ENCODE results near the gene GABPA. TPM values are rescaled to one million over a fixed set of nuclear protein-coding genes. Genes with fewer than 3 reads are reported as not detected.
"Not testable (repeated sequence)": the region's sequence is repeated elsewhere in the genome, so short reads cannot be mapped to it uniquely, and the experiment has no call there.

Gene GABPA
- total RNA-seq, 1 donor from 2014 or later: 66.5 TPM

GRCh38 chr21:25767921-25768320 lies 33.1 kb downstream of the GABPA start:
- H3K36me3 ChIP-seq: peaks cover 23% of the 10 kb centered on the region
- H3K9ac ChIP-seq: no peak overlapping the region
- peaks cover 3% of the 10 kb centered on the region for H3K36me3 Mint-ChIP-seq
- no peak overlapping the region for H3K4me3 ChIP-seq
- no peaks in the 10 kb centered on the region for H3K9me3 Mint-ChIP-seq
- H3K4me1 ChIP-seq: peaks cover 16% of the 10 kb centered on the region
- H3K27ac Mint-ChIP-seq: no peak overlapping the region
- H4K20me1 ChIP-seq (ENCODE audit: low read depth): no peaks in the 10 kb centered on the region
- H3K4me3 Mint-ChIP-seq: no peak overlapping the region
- no peaks in the 10 kb centered on the region for H3K79me2 ChIP-seq (ENCODE audit: low read depth)
- TF ChIP-seq, protein P1, sequence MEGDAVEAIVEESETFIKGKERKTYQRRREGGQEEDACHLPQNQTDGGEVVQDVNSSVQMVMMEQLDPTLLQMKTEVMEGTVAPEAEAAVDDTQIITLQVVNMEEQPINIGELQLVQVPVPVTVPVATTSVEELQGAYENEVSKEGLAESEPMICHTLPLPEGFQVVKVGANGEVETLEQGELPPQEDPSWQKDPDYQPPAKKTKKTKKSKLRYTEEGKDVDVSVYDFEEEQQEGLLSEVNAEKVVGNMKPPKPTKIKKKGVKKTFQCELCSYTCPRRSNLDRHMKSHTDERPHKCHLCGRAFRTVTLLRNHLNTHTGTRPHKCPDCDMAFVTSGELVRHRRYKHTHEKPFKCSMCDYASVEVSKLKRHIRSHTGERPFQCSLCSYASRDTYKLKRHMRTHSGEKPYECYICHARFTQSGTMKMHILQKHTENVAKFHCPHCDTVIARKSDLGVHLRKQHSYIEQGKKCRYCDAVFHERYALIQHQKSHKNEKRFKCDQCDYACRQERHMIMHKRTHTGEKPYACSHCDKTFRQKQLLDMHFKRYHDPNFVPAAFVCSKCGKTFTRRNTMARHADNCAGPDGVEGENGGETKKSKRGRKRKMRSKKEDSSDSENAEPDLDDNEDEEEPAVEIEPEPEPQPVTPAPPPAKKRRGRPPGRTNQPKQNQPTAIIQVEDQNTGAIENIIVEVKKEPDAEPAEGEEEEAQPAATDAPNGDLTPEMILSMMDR (IDR thresholded peaks at IDR 0.05): no peak
- TF ChIP-seq EZH2 (IDR thresholded peaks at IDR 0.05) (no peak), EZH2phosphoT487 (IDR thresholded peaks at IDR 0.05) (no peak)
- H3K4me1 Mint-ChIP-seq: peaks cover 9% of the 10 kb centered on the region
- H3K4me2 ChIP-seq: no peak overlapping the region
- no peaks in the 10 kb centered on the region for H3K9me3 ChIP-seq (ENCODE audit: low read depth)
- H3K27me3 Mint-ChIP-seq (ENCODE audit: insufficient read depth, low read depth): no peaks in the 10 kb centered on the region
- no peak for DNase-seq (ENCODE audit: low spot score)
- peak overlapping the region; percentile 69 for H3K27ac ChIP-seq
- no peak overlapping the region for H2AFZ ChIP-seq (replicated peaks)
- no peaks in the 10 kb centered on the region for H3K27me3 ChIP-seq
- peaks cover 25% of the 10 kb centered on the region for H3F3A ChIP-seq (ENCODE audit: low read depth)

DNA sequence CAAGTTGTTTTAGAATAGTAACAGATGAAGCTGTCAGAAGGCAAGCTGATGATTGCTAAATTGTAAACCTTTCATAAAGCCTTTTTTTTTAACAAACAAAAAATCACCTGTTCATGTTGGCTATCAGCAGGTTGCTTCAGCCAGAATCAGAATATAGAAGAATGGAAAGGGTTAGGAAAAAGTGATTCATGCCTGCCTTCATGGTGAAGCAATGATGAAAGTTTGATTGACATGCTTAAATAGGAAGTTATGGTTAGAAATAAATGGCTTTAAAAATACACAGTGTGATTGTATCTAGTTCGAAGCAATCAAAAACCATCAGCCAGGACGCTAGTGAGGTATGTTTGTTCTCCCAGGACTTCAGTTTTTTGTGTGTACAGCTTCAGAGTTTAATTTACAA lies 37.9 kb downstream of the GABPA start:
- H3K9me3 Mint-ChIP-seq: no peaks in the 10 kb centered on the region
- Histone ChIP-seq H3K4me2 (no peak overlapping the region), H3K4me3 (no peak overlapping the region), H3F3A (ENCODE audit: low read depth) (peaks cover 25% of the 10 kb centered on the region), H3K27ac (no peak overlapping the region), H3K9ac (no peak overlapping the region), H3K27me3 (no peaks in the 10 kb centered on the region), H3K79me2 (ENCODE audit: low read depth) (no peaks in the 10 kb centered on the region), H3K9me3 (ENCODE audit: low read depth) (no peaks in the 10 kb centered on the region), H2AFZ (replicated peaks) (no peak overlapping the region), H3K36me3 (peaks cover 1% of the 10 kb centered on the region), H4K20me1 (ENCODE audit: low read depth) (no peaks in the 10 kb centered on the region), H3K4me1 (peaks cover 16% of the 10 kb centered on the region)
- TF ChIP-seq, protein P1 (IDR thresholded peaks at IDR 0.05): no peak
- TF ChIP-seq EZH2phosphoT487 (IDR thresholded peaks at IDR 0.05): no peak
- TF ChIP-seq EZH2 (IDR thresholded peaks at IDR 0.05): no peak
- H3K27ac Mint-ChIP-seq: no peak overlapping the region
- peaks cover 9% of the 10 kb centered on the region for H3K4me1 Mint-ChIP-seq
- no peak for DNase-seq (ENCODE audit: low spot score)
- no peaks in the 10 kb centered on the region for H3K36me3 Mint-ChIP-seq
- peaks cover 2% of the 10 kb centered on the region for H3K27me3 Mint-ChIP-seq (ENCODE audit: insufficient read depth, low read depth)
- H3K4me3 Mint-ChIP-seq: no peak overlapping the region

DNA sequence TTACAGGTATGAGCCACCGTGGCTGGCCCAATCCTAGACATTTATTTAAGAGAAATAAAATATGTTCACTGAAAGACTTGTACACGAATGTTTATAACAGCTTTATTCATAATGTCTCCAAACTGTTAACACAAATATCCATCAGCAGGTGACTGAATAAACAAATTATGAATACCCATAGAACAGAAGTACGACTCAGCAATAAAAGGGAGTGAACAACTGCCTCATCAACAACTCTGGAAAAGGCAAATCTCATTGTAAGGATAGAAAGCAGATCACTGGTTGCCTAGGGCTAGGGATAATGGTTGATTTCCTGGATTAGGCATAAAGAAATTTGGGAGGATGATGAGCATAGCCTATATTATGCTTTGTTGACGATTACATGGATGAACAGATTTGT lies 41.7 kb downstream of the GABPA start:
- no peak overlapping the region for H3K27ac Mint-ChIP-seq
- DNase-seq (ENCODE audit: low spot score): no peak
- H2AFZ ChIP-seq (replicated peaks): no peak overlapping the region
- H3K27me3 Mint-ChIP-seq (ENCODE audit: insufficient read depth, low read depth): peaks cover 5% of the 10 kb centered on the region
- no peaks in the 10 kb centered on the region for H3K27me3 ChIP-seq
- H3K9me3 ChIP-seq (ENCODE audit: low read depth): no peaks in the 10 kb centered on the region
- H3K36me3 Mint-ChIP-seq: no peaks in the 10 kb centered on the region
- peaks cover 5% of the 10 kb centered on the region for H3K9me3 Mint-ChIP-seq
- no peaks in the 10 kb centered on the region for H4K20me1 ChIP-seq (ENCODE audit: low read depth)
- TF ChIP-seq EZH2 (IDR thresholded peaks at IDR 0.05): no peak
- TF ChIP-seq, protein P1 (IDR thresholded peaks at IDR 0.05): no peak
- TF ChIP-seq EZH2phosphoT487 (IDR thresholded peaks at IDR 0.05): no peak
- no peak overlapping the region for H3K9ac ChIP-seq
- H3K4me3 Mint-ChIP-seq: no peak overlapping the region
- no peaks in the 10 kb centered on the region for H3K36me3 ChIP-seq
- H3K4me1 ChIP-seq: no peaks in the 10 kb centered on the region
- H3K79me2 ChIP-seq (ENCODE audit: low read depth): no peaks in the 10 kb centered on the region
- H3K4me1 Mint-ChIP-seq: no peaks in the 10 kb centered on the region
- H3F3A ChIP-seq (ENCODE audit: low read depth): no peaks in the 10 kb centered on the region
- no peak overlapping the region for H3K4me3 ChIP-seq
- H3K27ac ChIP-seq: no peak overlapping the region
- H3K4me2 ChIP-seq: no peak overlapping the region

GRCh38 chr21:25778126-25778875 lies 43.5 kb downstream of the GABPA start:
- DNase-seq (ENCODE audit: low spot score); H3K27me3 ChIP-seq; H4K20me1 ChIP-seq (ENCODE audit: low read depth); H3K79me2 ChIP-seq (ENCODE audit: low read depth); H3K36me3 ChIP-seq; H3K4me3 ChIP-seq; H3K4me3 Mint-ChIP-seq; H3K9me3 ChIP-seq (ENCODE audit: low read depth); H3K9me3 Mint-ChIP-seq; H3K27ac Mint-ChIP-seq; H3K36me3 Mint-ChIP-seq; H3K4me1 ChIP-seq; H2AFZ ChIP-seq (replicated peaks); H3K4me2 ChIP-seq; H3K9ac ChIP-seq; H3K4me1 Mint-ChIP-seq; H3F3A ChIP-seq (ENCODE audit: low read depth); H3K27me3 Mint-ChIP-seq (ENCODE audit: insufficient read depth, low read depth); H3K27ac ChIP-seq: not testable (repeated sequence)

All from neural progenitor cell (in vitro differentiated cells).